SU-DHL-6 (cell line): Measurements from ENCODE around the gene ZNF362.

Source experiments
- H2AFZ ChIP-seq: fragments of 200-600 bp; sonication (generic); 2 replicates; pipeline ENCODE4 v1.6.1; 2014; ENCODE audit warnings: low read depth, mild to moderate bottlenecking, moderate library complexity, mixed read lengths, antibody characterized with exemption, low read length; ENCODE audit not compliant: severe bottlenecking
- H3F3A ChIP-seq: fragments of 200-600 bp; shearing (Covaris generic); 2 replicates; pipeline ENCODE4 v1.6.0; 2016; ENCODE audit warnings: antibody characterized with exemption, mild to moderate bottlenecking; ENCODE audit not compliant: insufficient read depth
- H3K27ac ChIP-seq: fragments of 200-600 bp; sonication (generic); 2 replicates; pipeline ENCODE4 v1.5.1; 2016; ENCODE audit warnings: low read depth, mild to moderate bottlenecking, low read length, moderate library complexity, mixed read lengths
- H3K27me3 ChIP-seq: fragments of 200-600 bp; sonication (generic), shearing (Covaris generic); 2 replicates; pipeline ENCODE4 v1.6.0; 2014; ENCODE audit warnings: mild to moderate bottlenecking, low read length
- H3K36me3 ChIP-seq: fragments of 200-600 bp; sonication (generic); 2 replicates; pipeline ENCODE4 v1.6.1; 2014; ENCODE audit warnings: mild to moderate bottlenecking, low read length, mixed read lengths
- H3K4me2 ChIP-seq: fragments of 300-600, 200-600 bp; shearing (Covaris generic), sonication (generic); 2 replicates; pipeline ENCODE4 v1.6.0; 2014; ENCODE audit warnings: low read length, low read depth, mild to moderate bottlenecking; ENCODE audit not compliant: poor library complexity, severe bottlenecking
- H3K4me3 ChIP-seq: fragments of 200-600 bp; sonication (generic); 2 replicates; pipeline ENCODE4 v1.5.1; 2014; ENCODE audit warnings: antibody characterized with exemption, low read length, mild to moderate bottlenecking, mixed read lengths; ENCODE audit not compliant: insufficient read depth, poor library complexity, severe bottlenecking
- H3K79me2 ChIP-seq: fragments of 200-600 bp; sonication (generic); 2 replicates; pipeline ENCODE4 v1.6.1; 2014; ENCODE audit warnings: mild to moderate bottlenecking, low read length, moderate library complexity; ENCODE audit not compliant: insufficient read depth
- H3K9ac ChIP-seq: fragments of 200-600 bp; sonication (generic); 2 replicates; pipeline ENCODE4 v1.7.0; 2014; ENCODE audit warnings: mild to moderate bottlenecking, low read length
- H3K9me2 ChIP-seq: fragments of 200-600 bp; sonication (generic); replicated peaks from 2 replicates; pipeline ENCODE4 v1.6.1; 2014; ENCODE audit warnings: low read length; ENCODE audit not compliant: insufficient read depth
- H3K9me3 ChIP-seq: fragments of 200-600 bp; sonication (generic); 2 replicates; pipeline ENCODE4 v1.6.1; 2014; ENCODE audit warnings: low read length, mixed read lengths; ENCODE audit not compliant: insufficient read depth
- H4K20me1 ChIP-seq: fragments of 200-600 bp; sonication (generic); 2 replicates; pipeline ENCODE4 v1.6.1; 2014; ENCODE audit warnings: low read depth, mild to moderate bottlenecking, antibody characterized with exemption, low read length, moderate library complexity, mixed read lengths
- EZH2phosphoT487 ChIP-seq: fragments of 200-600 bp; sonication (generic), shearing (Covaris generic); conservative IDR thresholded peaks from 2 replicates; pipeline ENCODE4 v1.6.1; 2018; ENCODE audit warnings: mild to moderate bottlenecking, antibody characterized with exemption, low read length, moderate library complexity, mixed read lengths
- TF ChIP-seq, protein P1 (sequence below): fragments of 200-600 bp; sonication (generic); IDR thresholded peaks from one replicate; pipeline ENCODE4 v1.5.1; 2017; ENCODE audit warnings: antibody characterized with exemption, mild to moderate bottlenecking, low read length, moderate library complexity; ENCODE audit not compliant: insufficient read depth, poor library complexity, severe bottlenecking

The ZNF362 gene

DNA sequence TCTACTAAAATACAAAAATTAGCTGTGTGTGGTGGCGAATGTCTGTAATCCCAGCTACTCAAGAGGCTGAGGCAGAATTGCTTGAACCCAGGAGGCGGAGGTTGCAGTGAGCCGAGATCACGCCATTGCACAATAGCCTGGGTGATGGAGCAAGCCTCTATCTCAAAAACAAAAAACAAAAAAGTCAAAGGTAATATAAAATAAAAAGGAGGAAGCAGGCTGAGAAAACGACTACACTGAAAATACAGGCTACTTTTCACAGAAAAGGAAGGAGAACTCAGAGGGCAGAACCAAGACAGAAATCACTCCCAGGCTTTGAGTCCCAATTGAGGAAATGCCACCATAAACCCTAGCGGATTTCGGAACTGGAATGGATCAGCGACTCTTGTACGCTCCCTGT, 70.5 kb downstream of the ZNF362 start:
- Histone ChIP-seq H3K4me2 (no peak overlapping the region), H3K9me3 (no peaks in the 10 kb centered on the region), H3K79me2 (no peaks in the 10 kb centered on the region), H3K27ac (no peak overlapping the region), H2AFZ (no peak overlapping the region), H3K4me3 (no peak overlapping the region), H3K9ac (no peak overlapping the region), H3K27me3 (no peaks in the 10 kb centered on the region), H3K9me2 (no peaks in the 10 kb centered on the region), H4K20me1 (no peaks in the 10 kb centered on the region), H3K36me3 (no peaks in the 10 kb centered on the region), H3F3A (no peaks in the 10 kb centered on the region)
- TF ChIP-seq, protein P1, sequence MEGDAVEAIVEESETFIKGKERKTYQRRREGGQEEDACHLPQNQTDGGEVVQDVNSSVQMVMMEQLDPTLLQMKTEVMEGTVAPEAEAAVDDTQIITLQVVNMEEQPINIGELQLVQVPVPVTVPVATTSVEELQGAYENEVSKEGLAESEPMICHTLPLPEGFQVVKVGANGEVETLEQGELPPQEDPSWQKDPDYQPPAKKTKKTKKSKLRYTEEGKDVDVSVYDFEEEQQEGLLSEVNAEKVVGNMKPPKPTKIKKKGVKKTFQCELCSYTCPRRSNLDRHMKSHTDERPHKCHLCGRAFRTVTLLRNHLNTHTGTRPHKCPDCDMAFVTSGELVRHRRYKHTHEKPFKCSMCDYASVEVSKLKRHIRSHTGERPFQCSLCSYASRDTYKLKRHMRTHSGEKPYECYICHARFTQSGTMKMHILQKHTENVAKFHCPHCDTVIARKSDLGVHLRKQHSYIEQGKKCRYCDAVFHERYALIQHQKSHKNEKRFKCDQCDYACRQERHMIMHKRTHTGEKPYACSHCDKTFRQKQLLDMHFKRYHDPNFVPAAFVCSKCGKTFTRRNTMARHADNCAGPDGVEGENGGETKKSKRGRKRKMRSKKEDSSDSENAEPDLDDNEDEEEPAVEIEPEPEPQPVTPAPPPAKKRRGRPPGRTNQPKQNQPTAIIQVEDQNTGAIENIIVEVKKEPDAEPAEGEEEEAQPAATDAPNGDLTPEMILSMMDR: no peak
- TF ChIP-seq EZH2phosphoT487: no peak

DNA sequence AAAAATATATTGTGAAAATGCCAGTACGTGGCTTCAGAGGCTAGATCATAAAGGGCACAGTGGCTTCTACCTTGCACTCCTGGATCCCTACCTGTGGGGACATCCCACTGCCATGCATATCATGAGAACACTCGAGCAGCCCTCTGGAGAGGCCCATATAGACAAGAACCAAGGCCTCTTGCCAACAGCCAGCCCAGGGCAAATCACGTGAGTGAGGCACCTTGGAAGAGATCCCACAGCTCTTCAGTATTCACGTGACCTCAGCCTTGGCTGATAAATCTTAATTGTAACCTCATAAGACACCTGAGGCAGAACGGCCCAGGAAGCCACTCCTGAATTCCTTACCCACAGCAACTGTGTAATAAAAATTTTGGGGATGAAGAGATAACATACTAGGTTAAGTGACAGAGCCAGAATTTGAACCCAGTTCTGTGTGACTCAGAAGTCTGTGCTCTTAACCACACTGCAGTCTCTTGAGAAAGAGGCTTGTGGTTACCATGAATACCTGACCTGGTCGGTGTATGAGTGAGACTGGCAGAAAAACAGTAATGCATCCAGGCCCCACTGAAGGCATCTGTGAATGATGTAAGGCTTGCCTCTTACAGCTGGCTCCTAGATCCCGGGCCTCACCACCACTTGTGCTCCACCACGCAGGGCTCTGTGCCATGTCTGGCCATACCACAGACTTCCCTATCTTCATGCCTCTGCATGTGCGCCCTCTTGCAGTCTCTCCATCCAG, 71.5 kb downstream of the ZNF362 start:
- Histone ChIP-seq H3K9me3 (no peaks in the 10 kb centered on the region), H3K9me2 (no peaks in the 10 kb centered on the region), H3K4me2 (no peak overlapping the region), H3K36me3 (no peaks in the 10 kb centered on the region), H3K4me3 (no peak overlapping the region), H2AFZ (no peak overlapping the region), H3F3A (no peaks in the 10 kb centered on the region), H3K9ac (no peak overlapping the region), H3K27ac (no peak overlapping the region), H3K27me3 (no peaks in the 10 kb centered on the region), H4K20me1 (no peaks in the 10 kb centered on the region), H3K79me2 (no peaks in the 10 kb centered on the region)
- TF ChIP-seq EZH2phosphoT487: no peak
- TF ChIP-seq, protein P1: no peak

DNA sequence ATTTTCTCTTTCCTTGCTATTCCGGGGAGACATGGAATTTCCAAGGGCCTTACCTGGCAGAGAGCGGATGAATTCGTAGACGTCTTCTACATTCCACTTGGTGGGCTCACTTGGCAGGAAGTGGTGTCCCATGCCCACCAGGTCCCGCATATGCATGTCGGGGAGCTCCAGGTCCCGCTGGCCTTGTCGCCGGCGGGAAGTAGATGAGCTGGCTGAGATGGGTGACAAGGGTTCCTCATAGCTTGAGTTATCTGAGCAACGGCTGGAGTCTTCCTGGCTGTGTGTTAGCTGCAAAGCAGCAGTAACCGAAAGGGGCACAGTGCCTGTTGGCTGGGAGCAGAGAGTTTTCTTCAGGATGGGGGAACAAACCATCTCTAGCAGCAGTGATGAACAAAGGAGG, 72.5 kb downstream of the ZNF362 start:
- Histone ChIP-seq H3F3A (no peaks in the 10 kb centered on the region), H2AFZ (no peak overlapping the region), H3K4me2 (no peak overlapping the region), H3K9me2 (no peaks in the 10 kb centered on the region), H3K36me3 (no peaks in the 10 kb centered on the region), H3K4me3 (no peak overlapping the region), H3K79me2 (no peaks in the 10 kb centered on the region), H3K9me3 (no peaks in the 10 kb centered on the region), H3K27me3 (no peaks in the 10 kb centered on the region), H3K9ac (no peak overlapping the region), H3K27ac (no peak overlapping the region), H4K20me1 (no peaks in the 10 kb centered on the region)
- no peak for TF ChIP-seq EZH2phosphoT487
- TF ChIP-seq, protein P1: no peak
